K562 (cell line): ENCODE results near the gene G6PC3. TPM values are rescaled to one million over a fixed set of nuclear protein-coding genes. Genes with fewer than 3 reads are reported as not detected.

Experiments used
- DACH1 ChIP-seq: fragments of 450-650 bp; IDR thresholded peaks from 2 replicates; pipeline ENCODE4 v1.6.1; 2018; ENCODE audit not compliant: partially characterized antibody
- KHSRP ChIP-seq: fragments of 450-650 bp; IDR thresholded peaks from 2 replicates; pipeline ENCODE4 v1.6.1; 2017
- MAZ ChIP-seq, 2 experiments: fragments of 450-650 bp in 1 of 2; sonication (generic) in 1 of 2; formaldehyde crosslinking; IDR thresholded peaks in 1 of 2; conservative IDR thresholded peaks in 1 of 2; 2 replicates each; pipeline versions ENCODE4 v1.4.0 to v1.5.0; 2020; ENCODE audit warnings: mild to moderate bottlenecking in 1 of 2, missing genetic modification reagents in 1 of 2
- SETDB1 ChIP-seq: IDR thresholded peaks from one replicate; pipeline ENCODE4 v1.6.1; 2012; ENCODE audit warnings: low read length, control low read depth, inconsistent platforms
- SMAD4 ChIP-seq: fragments of 250-450 bp; sonication (Bioruptor Pico); conservative IDR thresholded peaks from 2 replicates; pipeline ENCODE4 v1.8.0; 2021; ENCODE audit warnings: inconsistent platforms, mild to moderate bottlenecking, moderate library complexity
- SREBF1 ChIP-seq: fragments of 150-350 bp; IDR thresholded peaks from 2 replicates; pipeline ENCODE4 v1.6.1; 2014; ENCODE audit warnings: antibody characterized with exemption, low read depth, low read length, borderline replicate concordance
- TFAP4 ChIP-seq: sonication (generic); formaldehyde crosslinking; IDR thresholded peaks from 2 replicates; pipeline ENCODE4 v1.8.0; 2022; ENCODE audit warnings: missing genetic modification reagents, mild to moderate bottlenecking, moderate library complexity, borderline replicate concordance
- UBTF ChIP-seq, 2 experiments: IDR thresholded peaks; 2 replicates each; pipeline ENCODE4 v1.6.1; 2012; ENCODE audit warnings: improper control_type of control experiment in 2 of 2, low read depth in 2 of 2, low read length in 2 of 2, borderline replicate concordance in 1 of 2
- USF1 ChIP-seq: sonication (generic); formaldehyde crosslinking; IDR thresholded peaks from 2 replicates; pipeline ENCODE4 v1.9.0; 2022; ENCODE audit warnings: mild to moderate bottlenecking, missing genetic modification reagents
- XRCC5 ChIP-seq: fragments of 200-400 bp; formaldehyde crosslinking; IDR thresholded peaks from 2 replicates; pipeline ENCODE4 v1.6.1; 2017; ENCODE audit warnings: low read depth, mild to moderate bottlenecking, low read length
- ZBTB43 ChIP-seq: sonication (generic); formaldehyde crosslinking; IDR thresholded peaks from 2 replicates; pipeline ENCODE4 v1.8.0; 2023; ENCODE audit warnings: mild to moderate bottlenecking, missing genetic modification reagents
- ZNF717 ChIP-seq: fragments of 250-450 bp; sonication (Bioruptor Pico); IDR thresholded peaks from 2 replicates; pipeline ENCODE4 v1.5.0; 2021
- polyA plus RNA-seq, 8 experiments: library from polyadenylated mRNA; depleted of rRNA in 4 of 8; stranded (reverse) in 5 of 8; unstranded in 3 of 8; fragments of >200 nt; fragmentation: Nextera tagmentation in 2 of 8; fragmentation: Illumina TruSeq in 1 of 8; extraction: Ambion mirVana in 2 of 8; extraction: Trizol in 1 of 8; gene quantifications; 2 replicates each; pipeline versions ENCODE4 v1.2.1 to v1.2.3, GENCODE V29; 2011 to 2014; ENCODE audit warnings: inconsistent platforms in 1 of 8, missing spikeins in 1 of 8
- total RNA-seq, 7 experiments: library from RNA; depleted of rRNA in 6 of 7; stranded (reverse); fragments of >200 nt in 6 of 7; fragmentation: Illumina TruSeq in 2 of 7; extraction: Trizol in 2 of 7; gene quantifications; 2 replicates each; pipeline versions ENCODE4 v1.2.1 to v1.2.3, GENCODE V29; 2011 to 2021; ENCODE audit warnings: low replicate concordance in 1 of 7
- TF ChIP-seq, protein P1 (sequence below), 2 experiments: IDR thresholded peaks in 1 of 2; conservative IDR thresholded peaks in 1 of 2; 2 replicates each; pipeline ENCODE4 v1.6.1; 2016; ENCODE audit warnings: low read depth in 2 of 2, mild to moderate bottlenecking in 1 of 2, missing compliant biosample characterization in 1 of 2, missing genetic modification characterization in 1 of 2, moderate library complexity in 1 of 2

G6PC3 gene
- total and polyA plus RNA-seq, 9 of the 15 experiments (the other 6 are each of a cell fraction or from before 2014, with no cell fraction given), result 10.4 to 57.8 (median 31.1) TPM

DNA sequence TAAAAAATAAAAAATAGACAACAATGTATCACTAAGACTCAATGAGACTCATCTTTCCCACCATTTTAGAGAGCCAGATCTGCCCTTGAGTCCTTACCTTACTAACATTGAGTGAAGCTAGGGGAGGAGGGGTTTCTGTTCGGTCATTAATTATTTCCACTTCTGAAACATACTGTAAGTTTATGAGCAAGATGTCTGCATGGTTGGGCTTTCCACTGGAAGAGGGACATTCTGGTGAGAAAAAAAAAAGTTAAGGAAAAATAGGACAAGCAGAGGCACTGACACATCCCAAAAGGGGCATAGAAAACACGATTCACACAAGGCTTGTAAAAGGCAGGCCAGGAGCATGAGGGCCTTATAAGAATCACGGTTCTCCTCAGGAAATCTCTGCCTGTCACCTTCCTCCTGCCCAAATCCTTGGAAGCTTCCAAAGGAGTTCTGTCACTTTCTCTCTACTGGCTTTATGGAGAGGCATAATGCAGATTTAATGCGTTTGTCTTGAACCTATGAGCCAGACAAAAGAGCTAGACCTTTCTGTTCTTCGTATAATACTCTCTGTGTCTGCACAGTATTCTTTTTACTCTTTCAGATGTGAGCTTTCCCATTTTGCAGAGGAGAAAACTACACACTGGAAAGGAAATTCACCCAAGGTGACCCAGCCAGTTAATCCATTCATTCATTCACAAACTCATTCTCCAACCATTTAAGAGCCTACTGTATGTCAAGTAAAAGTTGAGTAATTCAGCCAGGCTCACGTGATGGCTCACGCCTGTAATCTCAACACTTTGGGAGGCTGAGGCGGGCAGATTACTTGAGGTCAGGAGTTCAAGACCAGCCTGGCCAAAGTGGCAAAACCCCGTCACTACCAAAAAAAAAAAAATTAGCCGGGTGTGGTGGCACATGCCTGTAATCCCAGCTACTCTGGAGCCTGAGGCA, 6.6 kb upstream of the G6PC3 start (continued):
- TF ChIP-seq UBTF (IDR thresholded peaks at IDR 0.05; ENCODE audit: borderline replicate concordance in 1 of 2, low read depth in 2 of 2, low read length in 2 of 2), result no peak
- TF ChIP-seq SMAD4, result 0 out of 2 replicates have a peak, but pooled peaks have one; percentile 16
- TF ChIP-seq, protein P1, sequence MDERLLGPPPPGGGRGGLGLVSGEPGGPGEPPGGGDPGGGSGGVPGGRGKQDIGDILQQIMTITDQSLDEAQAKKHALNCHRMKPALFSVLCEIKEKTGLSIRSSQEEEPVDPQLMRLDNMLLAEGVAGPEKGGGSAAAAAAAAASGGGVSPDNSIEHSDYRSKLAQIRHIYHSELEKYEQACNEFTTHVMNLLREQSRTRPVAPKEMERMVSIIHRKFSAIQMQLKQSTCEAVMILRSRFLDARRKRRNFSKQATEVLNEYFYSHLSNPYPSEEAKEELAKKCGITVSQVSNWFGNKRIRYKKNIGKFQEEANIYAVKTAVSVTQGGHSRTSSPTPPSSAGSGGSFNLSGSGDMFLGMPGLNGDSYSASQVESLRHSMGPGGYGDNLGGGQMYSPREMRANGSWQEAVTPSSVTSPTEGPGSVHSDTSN (CRISPR knock-in tag; IDR thresholded peaks at IDR 0.05; ENCODE audit: low read depth), result no peak
- TF ChIP-seq, protein P1 (tag; conservative IDR thresholded peaks at IDR 0.05; ENCODE audit: low read depth), result no peak
- TF ChIP-seq KHSRP, result no peak
- TF ChIP-seq SREBF1, result no peak
- no peak for TF ChIP-seq XRCC5
- no peak for TF ChIP-seq TFAP4 (CRISPR knock-in tag)
- no peak for TF ChIP-seq ZNF717
- no peak for TF ChIP-seq ZBTB43 (CRISPR knock-in tag)
- TF ChIP-seq USF1 (CRISPR knock-in tag), result peak; percentile 67
- TF ChIP-seq SETDB1, result no peak
- TF ChIP-seq MAZ (CRISPR knock-in tag; conservative IDR thresholded peaks at IDR 0.05 in 1 of 2, IDR thresholded peaks at IDR 0.05 in 1 of 2), result no peak
- no peak for TF ChIP-seq DACH1
